Heart right ventricle (tissue), 16 donors: Measurements from ENCODE around the gene PLAC1. TPM values are rescaled to one million over a fixed set of nuclear protein-coding genes. Genes with fewer than 3 reads are reported as not detected.
A peak's percentile ranks its signal among the peaks of the same experiment; 100 is the strongest.

ENCODE experiments used
- ATAC-seq, 8 donors: fragments of 200-7000 bp; cut with Tn5 transposase; one replicate each; pipeline ENCODE4 v1.9.1; 2020; ENCODE audit warnings: mild to moderate bottlenecking in 8 of 8, moderate library complexity in 8 of 8, moderate number of reproducible peaks in 1 of 8
- DNase-seq, 2 donors: peaks; one replicate each; pipeline ENCODE4 v3.0.0-alpha.2; 2020
- H3K27ac ChIP-seq, 10 donors: fragments of 200-600 bp; sonication (generic) in 2 of 10; one replicate each; pipeline versions ENCODE4 v1.5.0 to v1.8.0; 2020 to 2022; ENCODE audit warnings: mild to moderate bottlenecking in 3 of 10
- H3K27me3 ChIP-seq, 7 donors: fragments of 200-600 bp; one replicate each; pipeline ENCODE4 v1.8.0; 2021 to 2022; ENCODE audit warnings: mild to moderate bottlenecking in 2 of 7
- H3K36me3 ChIP-seq, 9 donors: fragments of 200-600 bp; sonication (generic) in 1 of 9; one replicate each; pipeline versions ENCODE4 v1.5.0 to v1.8.0; 2020 to 2022; ENCODE audit warnings: mild to moderate bottlenecking in 2 of 9
- H3K4me1 ChIP-seq, 9 donors: fragments of 200-600 bp; sonication (generic) in 1 of 9; one replicate each; pipeline versions ENCODE4 v1.5.0 to v1.8.0; 2020 to 2022; ENCODE audit warnings: mild to moderate bottlenecking in 4 of 9
- H3K4me3 ChIP-seq, 10 donors: fragments of 200-600 bp; sonication (generic) in 2 of 10; one replicate each; pipeline versions ENCODE4 v1.5.0 to v1.8.0; 2020 to 2022; ENCODE audit warnings: mild to moderate bottlenecking in 7 of 10, moderate library complexity in 2 of 10
- H3K9me3 ChIP-seq, 11 donors: fragments of 200-600 bp in 10 of 11; sonication (generic) in 2 of 11; one replicate each; pipeline versions ENCODE4 v1.5.0 to v1.8.0; 2013 to 2022; ENCODE audit warnings: mild to moderate bottlenecking in 2 of 11, control low read depth in 1 of 11, moderate library complexity in 1 of 11
- WGBS, 2 donors: extraction: QIAGEN DNeasy Blood & Tissue Kit; methylation state at CpG; one replicate each; pipeline ENCODE4 v1.1.7; 2013; ENCODE audit warnings: inconsistent platforms in 1 of 2; 5-methylcytosine and 5-hydroxymethylcytosine counted together
- intact Hi-C, 10 donors: fragments of 100-400 bp; cut with DNase I; formaldehyde crosslinking; loops; one replicate each; pipeline versions ENCODE4 v1.11.1 to v1.14.2; 2022
- polyA plus RNA-seq, 2 donors: library from polyadenylated mRNA; stranded (reverse); fragments of 200-250 nt; gene quantifications; one replicate each; pipeline ENCODE4 v1.2.3, GENCODE V29; 2013
- total RNA-seq, 10 donors: library from RNA; stranded (reverse); fragmentation: NEBNext Ultra II Directional in 3 of 10; extraction: Animal tissue kit (Norgen Biotek cat#: 25700) in 3 of 10; gene quantifications; one replicate each; pipeline versions ENCODE4 v1.2.1 to v1.2.4, GENCODE V29; 2021 to 2023
- TF ChIP-seq, protein P1 (sequence below), 9 donors: fragments of 200-600 bp; sonication (generic) in 2 of 9; IDR thresholded peaks; one replicate each; pipeline versions ENCODE4 v1.5.0 to v1.8.0; 2021 to 2022; ENCODE audit warnings: antibody characterized with exemption in 9 of 9, mild to moderate bottlenecking in 5 of 9, moderate library complexity in 1 of 9
- donor health status: Arrhythmogenic right ventricular cardiomyopathy.
- donor health status: ischemic (EF 13 %, LVEDD 7.1; RV severe dilation, severe dysfunction).
- donor health status: healthy with polysubstance abuse.
- donor health status: DM: no; HTN: yes; CAD: no.
- donor health status: DM: no; HTN: no; CAD: no.
- donor health status: ischemic (EF 25% LVEDD 6.9; RV normal size, moderate dysfunction).
- donor health status: ischemic (EF 25% LVEDD 5.7; RV mildly dilated, moderate dysfunction).
- donor health status: healthy.
- donor health status: DM: yes; HTN: yes; CAD: no.
- donor health status: Ischemic cardiomyopathy.
- donor health status: ischemic (EF 35%, LVEDD 5.7; RV mildly dilated, moderate dysfunction).
- donor health status: nonischemic (EF 11% LVEDD 7.7; RV severe dilation, severe dysfunction).
- donor health status: DM: yes; HTN: yes; CAD: no.
- donor health status: PGD.
- donor health status: ischemic (EF 29% LVEDD 5.4; RV normal size, mild dysfunction).
- donor health status: nonischemic (EF 23%, LVEDD 6.1; RV moderate dilation, normal function).

PLAC1 gene
- total and polyA plus RNA-seq, 12 donors: not detected

DNA sequence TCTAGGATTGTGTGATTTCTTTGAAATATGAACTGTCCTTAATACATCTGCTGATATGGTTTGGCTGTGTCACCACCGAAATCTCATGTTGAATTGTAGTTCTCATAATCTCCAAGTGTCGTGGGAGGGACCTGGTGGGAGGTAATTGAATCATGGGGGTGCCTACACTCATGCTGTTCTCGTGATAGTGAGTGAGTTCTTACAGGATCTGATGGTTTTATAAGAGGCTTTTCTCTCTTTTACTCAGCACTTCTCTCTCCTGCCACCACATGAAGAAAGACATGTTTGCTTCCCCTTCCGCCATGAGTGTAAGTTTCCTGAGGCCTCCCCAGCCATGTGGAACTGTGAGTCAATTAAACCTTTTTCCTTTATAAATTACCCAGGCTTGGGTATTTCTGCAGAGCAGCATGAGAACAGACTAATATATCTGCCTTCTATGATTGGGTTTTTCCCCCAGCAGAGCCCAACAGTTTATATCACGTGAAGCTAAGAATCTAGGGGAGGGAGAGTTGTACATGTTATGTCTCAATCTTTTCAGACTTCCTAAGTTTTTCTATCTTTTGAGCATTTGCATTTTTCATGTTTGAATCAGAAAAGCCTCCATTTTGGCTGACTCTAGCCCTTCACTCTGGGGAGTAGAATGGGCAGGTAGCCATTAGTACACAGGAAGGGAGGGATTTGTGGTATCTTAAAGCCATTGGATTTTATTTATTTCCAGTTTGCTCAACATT, 58.9 kb downstream of the PLAC1 start:
- H3K27ac ChIP-seq: no peak overlapping the region
- ATAC-seq (peak in 4 of 8 donors; percentile 53 to 63 (median 56)), DNase-seq (peak in 1 of 2 donors; percentile 5)
- intact Hi-C loops: no loop called here
- H3K9me3 ChIP-seq: peaks cover 0 to 6% (median 0%) of the 10 kb centered on the region in 11 donors
- no peaks in the 10 kb centered on the region for H3K36me3 ChIP-seq
- peaks cover 0 to 43% (median 0%) of the 10 kb centered on the region in 7 donors for H3K27me3 ChIP-seq
- peaks cover 0 to 9% (median 0%) of the 10 kb centered on the region in 9 donors for H3K4me1 ChIP-seq
- TF ChIP-seq, protein P1, sequence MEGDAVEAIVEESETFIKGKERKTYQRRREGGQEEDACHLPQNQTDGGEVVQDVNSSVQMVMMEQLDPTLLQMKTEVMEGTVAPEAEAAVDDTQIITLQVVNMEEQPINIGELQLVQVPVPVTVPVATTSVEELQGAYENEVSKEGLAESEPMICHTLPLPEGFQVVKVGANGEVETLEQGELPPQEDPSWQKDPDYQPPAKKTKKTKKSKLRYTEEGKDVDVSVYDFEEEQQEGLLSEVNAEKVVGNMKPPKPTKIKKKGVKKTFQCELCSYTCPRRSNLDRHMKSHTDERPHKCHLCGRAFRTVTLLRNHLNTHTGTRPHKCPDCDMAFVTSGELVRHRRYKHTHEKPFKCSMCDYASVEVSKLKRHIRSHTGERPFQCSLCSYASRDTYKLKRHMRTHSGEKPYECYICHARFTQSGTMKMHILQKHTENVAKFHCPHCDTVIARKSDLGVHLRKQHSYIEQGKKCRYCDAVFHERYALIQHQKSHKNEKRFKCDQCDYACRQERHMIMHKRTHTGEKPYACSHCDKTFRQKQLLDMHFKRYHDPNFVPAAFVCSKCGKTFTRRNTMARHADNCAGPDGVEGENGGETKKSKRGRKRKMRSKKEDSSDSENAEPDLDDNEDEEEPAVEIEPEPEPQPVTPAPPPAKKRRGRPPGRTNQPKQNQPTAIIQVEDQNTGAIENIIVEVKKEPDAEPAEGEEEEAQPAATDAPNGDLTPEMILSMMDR (IDR thresholded peaks at IDR 0.05): no peak
- 70 to 77% methylated on average over 5 of the region's 5 CpGs for WGBS, 2 donors
- H3K4me3 ChIP-seq: no peak overlapping the region

DNA sequence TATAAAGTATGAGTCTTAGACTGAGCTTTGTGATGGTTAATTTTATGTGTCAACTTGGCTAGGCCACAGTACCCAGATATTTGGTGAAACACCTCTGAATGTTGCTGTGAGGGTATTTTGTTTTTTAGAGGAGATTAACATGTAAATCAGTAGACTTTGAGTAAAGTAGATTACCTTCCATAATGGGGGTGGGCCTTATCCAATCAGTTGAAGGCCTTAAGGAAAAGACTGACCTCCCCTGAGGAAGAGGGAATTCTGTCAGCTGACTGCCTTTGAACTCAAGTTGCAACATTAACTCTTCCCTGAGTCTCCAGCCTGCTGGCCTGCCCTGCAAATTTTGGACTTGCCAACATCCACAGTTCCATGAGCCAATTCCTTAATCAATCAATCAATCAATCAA, 66.0 kb downstream of the PLAC1 start:
- no peak for DNase-seq
- Histone ChIP-seq H3K4me1 (peaks cover 0 to 8% (median 0%) of the 10 kb centered on the region in 9 donors), H3K36me3 (no peaks in the 10 kb centered on the region), H3K27me3 (peaks cover 0 to 42% (median 0%) of the 10 kb centered on the region in 7 donors), H3K4me3 (no peak overlapping the region), H3K9me3 (no peaks in the 10 kb centered on the region), H3K27ac (no peak overlapping the region)
- TF ChIP-seq, protein P1 (IDR thresholded peaks at IDR 0.05): no peak
- ATAC-seq: no peak
- intact Hi-C loops: no loop called here

DNA sequence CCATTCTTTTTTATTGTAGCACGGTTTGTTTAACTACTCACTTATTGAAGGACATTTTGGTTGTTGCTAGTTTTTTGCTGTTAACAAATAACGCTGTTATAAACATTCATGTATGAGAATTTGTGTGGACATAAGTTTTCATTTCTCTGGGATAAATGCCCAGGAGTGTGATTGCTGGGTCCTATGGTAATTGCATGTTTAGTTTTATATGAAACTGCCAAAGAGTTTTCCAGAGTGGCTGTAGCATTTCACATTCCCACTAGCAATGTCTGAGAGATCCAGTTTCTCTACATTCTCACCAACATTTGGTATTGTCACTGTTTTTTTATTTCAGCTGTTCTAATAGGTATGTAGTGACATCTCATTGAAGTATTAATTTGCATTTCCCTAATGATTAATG, 66.8 kb downstream of the PLAC1 start:
- peaks cover 0 to 8% (median 0%) of the 10 kb centered on the region in 9 donors for H3K4me1 ChIP-seq
- DNase-seq: no peak
- H3K4me3 ChIP-seq: no peak overlapping the region
- WGBS, 2 donors: 79 to 88% methylated on average over 2 of the region's 2 CpGs
- H3K9me3 ChIP-seq: no peaks in the 10 kb centered on the region
- no peak overlapping the region for H3K27ac ChIP-seq
- no peak for ATAC-seq
- TF ChIP-seq, protein P1 (IDR thresholded peaks at IDR 0.05): no peak
- intact Hi-C loops: no loop called here
- peaks cover 0 to 34% (median 0%) of the 10 kb centered on the region in 7 donors for H3K27me3 ChIP-seq
- H3K36me3 ChIP-seq: no peaks in the 10 kb centered on the region

DNA sequence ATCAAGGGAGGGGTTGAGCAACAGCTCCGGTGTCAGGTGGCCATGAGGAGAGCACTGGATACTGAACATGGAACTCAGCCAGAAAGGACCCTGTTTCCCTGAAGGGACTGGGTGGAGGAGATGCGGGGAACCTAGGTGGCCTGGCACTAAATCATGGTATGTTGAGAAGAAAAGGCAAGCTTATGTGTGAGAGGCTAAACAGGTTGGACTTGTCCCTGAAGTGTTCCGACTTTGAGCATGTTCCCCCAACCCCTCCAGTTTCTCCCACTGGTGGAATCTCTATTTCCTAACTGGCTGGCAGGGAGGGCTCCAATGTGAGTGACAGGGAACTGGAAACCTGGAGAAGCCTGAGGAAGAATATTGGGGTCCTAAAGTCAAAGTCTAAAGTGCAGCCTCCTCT, 69.5 kb downstream of the PLAC1 start:
- ATAC-seq (no peak), DNase-seq (no peak)
- TF ChIP-seq, protein P1 (IDR thresholded peaks at IDR 0.05): no peak
- WGBS, 2 donors: 88 to 96% methylated on average over 3 of the region's 3 CpGs
- peaks cover 0 to 22% (median 0%) of the 10 kb centered on the region in 7 donors for H3K27me3 ChIP-seq
- intact Hi-C loops: no loop called here
- peaks cover 0 to under 1% (median 0%) of the 10 kb centered on the region in 9 donors for H3K4me1 ChIP-seq
- H3K9me3 ChIP-seq: no peaks in the 10 kb centered on the region
- H3K27ac ChIP-seq: no peak overlapping the region
- H3K4me3 ChIP-seq: no peak overlapping the region
- H3K36me3 ChIP-seq: no peaks in the 10 kb centered on the region
